ENCODE measurements around the gene IL1RAPL2. TPM values are rescaled to one million over a fixed set of nuclear protein-coding genes. Genes with fewer than 3 reads are reported as not detected.
A peak's percentile ranks its signal among the peaks of the same experiment; 100 is the strongest.

Gene IL1RAPL2
- polyA plus RNA-seq, 3 donors, result not detected

DNA sequence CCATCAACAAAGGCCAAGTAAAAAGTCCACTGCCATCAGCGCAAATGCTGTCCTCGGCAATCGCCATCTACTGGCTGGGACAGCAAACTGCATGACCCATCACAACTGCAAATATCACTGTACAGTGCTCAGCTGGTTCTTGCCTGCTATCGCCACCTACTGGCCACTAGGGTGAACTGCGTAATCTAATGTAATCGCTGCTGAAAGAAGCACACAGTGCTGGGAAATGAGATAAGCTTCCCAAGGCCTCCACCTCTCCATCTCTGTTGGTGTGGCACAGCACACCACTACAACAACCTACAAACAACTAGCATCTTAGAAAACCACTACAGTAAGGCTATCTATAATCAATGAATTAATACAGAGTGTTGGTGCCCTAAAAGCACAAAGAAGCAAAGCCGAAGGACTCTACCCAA lies 356.2 kb downstream of the IL1RAPL2 start:
- Histone ChIP-seq H3K27me3 (ENCODE audit: control insufficient read depth in 2 of 2, insufficient read depth in 2 of 2, low read length in 2 of 2) (no peaks in the 10 kb centered on the region), H3K9ac (ENCODE audit: insufficient read depth, low read length, poor library complexity, severe bottlenecking) (no peak overlapping the region), H3K4me1 (ENCODE audit: control insufficient read depth in 1 of 2, insufficient read depth in 2 of 2, low read length in 2 of 2) (no peaks in the 10 kb centered on the region), H3K4me2 (replicated peaks; ENCODE audit: extremely low read depth, low read length, poor library complexity, severe bottlenecking) (no peak overlapping the region), H3K36me3 (replicated peaks in 1 of 2; ENCODE audit: control insufficient read depth in 1 of 2, insufficient read depth in 2 of 2, low read length in 2 of 2) (no peaks in the 10 kb centered on the region), H2AFZ (ENCODE audit: insufficient read depth, low read depth, low read length, poor library complexity, severe bottlenecking) (no peak overlapping the region), H4K20me1 (ENCODE audit: insufficient read depth, low read length) (no peaks in the 10 kb centered on the region), H3K9me3 (replicated peaks in 1 of 2; ENCODE audit: control insufficient read depth in 1 of 2, insufficient read depth in 1 of 2, low read length in 2 of 2) (no peaks in the 10 kb centered on the region), H3K4me3 (replicated peaks in 1 of 3; ENCODE audit: low read depth in 2 of 3, low read length in 3 of 3) (no peak overlapping the region), H3K27ac (ENCODE audit: low read depth in 1 of 2, low read length in 2 of 2) (no peak overlapping the region), H3K79me2 (ENCODE audit: insufficient read depth, low read length) (no peaks in the 10 kb centered on the region)
- TF ChIP-seq, protein P1, sequence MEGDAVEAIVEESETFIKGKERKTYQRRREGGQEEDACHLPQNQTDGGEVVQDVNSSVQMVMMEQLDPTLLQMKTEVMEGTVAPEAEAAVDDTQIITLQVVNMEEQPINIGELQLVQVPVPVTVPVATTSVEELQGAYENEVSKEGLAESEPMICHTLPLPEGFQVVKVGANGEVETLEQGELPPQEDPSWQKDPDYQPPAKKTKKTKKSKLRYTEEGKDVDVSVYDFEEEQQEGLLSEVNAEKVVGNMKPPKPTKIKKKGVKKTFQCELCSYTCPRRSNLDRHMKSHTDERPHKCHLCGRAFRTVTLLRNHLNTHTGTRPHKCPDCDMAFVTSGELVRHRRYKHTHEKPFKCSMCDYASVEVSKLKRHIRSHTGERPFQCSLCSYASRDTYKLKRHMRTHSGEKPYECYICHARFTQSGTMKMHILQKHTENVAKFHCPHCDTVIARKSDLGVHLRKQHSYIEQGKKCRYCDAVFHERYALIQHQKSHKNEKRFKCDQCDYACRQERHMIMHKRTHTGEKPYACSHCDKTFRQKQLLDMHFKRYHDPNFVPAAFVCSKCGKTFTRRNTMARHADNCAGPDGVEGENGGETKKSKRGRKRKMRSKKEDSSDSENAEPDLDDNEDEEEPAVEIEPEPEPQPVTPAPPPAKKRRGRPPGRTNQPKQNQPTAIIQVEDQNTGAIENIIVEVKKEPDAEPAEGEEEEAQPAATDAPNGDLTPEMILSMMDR (IDR thresholded peaks at IDR 0.05), result peak; percentile 85
- Mint-ChIP-seq H3K4me3 (no peak overlapping the region), H3K27me3 (ENCODE audit: low read depth in 3 of 3) (peaks cover 0 to 3% (median 0%) of the 10 kb centered on the region in 3 donors), H3K27ac (no peak overlapping the region), H3K4me1 (no peaks in the 10 kb centered on the region), H3K36me3 (no peaks in the 10 kb centered on the region), H3K9me3 (no peaks in the 10 kb centered on the region)
- intact Hi-C loops (cut with micrococcal nuclease), result no loop called here
- DNase-seq, result peak; percentile 32 to 50 (median 44)
- 6% methylated on average over 3 of the region's 7 CpGs for WGBS (ENCODE audit: insufficient coverage)

DNA sequence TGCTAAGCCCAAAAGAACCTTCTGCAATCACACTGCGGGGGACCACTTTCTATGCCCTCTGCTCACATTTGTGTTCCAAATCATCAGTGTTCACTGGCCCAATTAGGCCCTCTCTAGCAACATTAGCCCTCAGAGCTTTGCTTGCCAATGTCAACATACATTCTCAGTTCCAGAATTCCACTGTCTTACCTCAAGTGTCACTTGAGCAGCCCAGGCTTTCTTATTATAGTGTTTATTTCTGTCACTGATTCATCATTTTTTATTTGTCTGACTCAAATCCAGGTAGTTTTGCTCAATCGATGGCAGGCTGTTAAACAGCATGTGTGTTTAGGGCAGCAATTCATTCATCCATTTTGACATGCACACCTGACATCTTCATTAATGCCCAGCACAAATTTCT lies 363.3 kb downstream of the IL1RAPL2 start:
- Mint-ChIP-seq H3K27ac (no peak overlapping the region), H3K27me3 (ENCODE audit: low read depth in 3 of 3) (peaks cover 1 to 4% (median 3%) of the 10 kb centered on the region in 3 donors), H3K4me1 (no peaks in the 10 kb centered on the region), H3K36me3 (no peaks in the 10 kb centered on the region), H3K4me3 (no peak overlapping the region), H3K9me3 (no peaks in the 10 kb centered on the region)
- no peak for DNase-seq
- no peak overlapping the region for H3K9ac ChIP-seq (ENCODE audit: insufficient read depth, low read length, poor library complexity, severe bottlenecking)
- intact Hi-C loops (cut with micrococcal nuclease), result no loop called here
- H3K27ac ChIP-seq (ENCODE audit: low read depth in 1 of 2, low read length in 2 of 2), result no peak overlapping the region
- no peaks in the 10 kb centered on the region for H4K20me1 ChIP-seq (ENCODE audit: insufficient read depth, low read length)
- no CpG with 5 or more reads among the region's 2 CpGs for WGBS (ENCODE audit: insufficient coverage)
- TF ChIP-seq, protein P1 (IDR thresholded peaks at IDR 0.05), result no peak
- no peaks in the 10 kb centered on the region for H3K27me3 ChIP-seq (ENCODE audit: control insufficient read depth in 2 of 2, insufficient read depth in 2 of 2, low read length in 2 of 2)
- no peak overlapping the region for H3K4me2 ChIP-seq (replicated peaks; ENCODE audit: extremely low read depth, low read length, poor library complexity, severe bottlenecking)
- H3K36me3 ChIP-seq (replicated peaks in 1 of 2; ENCODE audit: control insufficient read depth in 1 of 2, insufficient read depth in 2 of 2, low read length in 2 of 2), result no peaks in the 10 kb centered on the region
- no peak overlapping the region for H2AFZ ChIP-seq (ENCODE audit: insufficient read depth, low read depth, low read length, poor library complexity, severe bottlenecking)
- no peak overlapping the region for H3K4me3 ChIP-seq (replicated peaks in 1 of 3; ENCODE audit: low read depth in 2 of 3, low read length in 3 of 3)
- H3K79me2 ChIP-seq (ENCODE audit: insufficient read depth, low read length), result no peaks in the 10 kb centered on the region
- no peaks in the 10 kb centered on the region for H3K4me1 ChIP-seq (ENCODE audit: control insufficient read depth in 1 of 2, insufficient read depth in 2 of 2, low read length in 2 of 2)
- no peaks in the 10 kb centered on the region for H3K9me3 ChIP-seq (replicated peaks in 1 of 2; ENCODE audit: control insufficient read depth in 1 of 2, insufficient read depth in 1 of 2, low read length in 2 of 2)
